Measurements from ENCODE around the gene UBR4.

The UBR4 gene

DNA sequence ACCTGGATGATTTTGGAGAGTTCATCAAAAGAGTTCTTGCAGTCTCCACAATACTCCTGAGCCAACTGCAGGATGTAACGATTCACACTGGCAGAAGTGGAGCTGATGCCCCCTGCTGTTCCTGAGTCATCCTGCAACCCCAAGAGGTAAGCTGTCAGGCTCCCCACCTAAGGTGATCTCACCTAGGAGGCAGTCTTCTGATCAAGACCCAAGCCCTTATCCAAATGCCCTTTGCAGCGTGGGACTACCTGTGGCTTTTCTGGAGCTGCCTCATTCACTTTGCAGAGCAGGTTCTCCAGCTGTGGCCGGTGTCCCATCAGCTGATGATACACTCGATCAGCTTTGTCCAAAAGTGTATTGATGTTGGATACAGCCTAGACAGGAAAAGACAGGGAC, 96.4 kb downstream of the UBR4 start:
- in situ Hi-C loops (cut with HindIII; ENCODE audit: low sequenced_read_pairs): no loop called here
- no peak overlapping the region for H3K4me3 ChIP-seq (ENCODE audit: low read depth, low read length)
- TF ChIP-seq, protein P1, sequence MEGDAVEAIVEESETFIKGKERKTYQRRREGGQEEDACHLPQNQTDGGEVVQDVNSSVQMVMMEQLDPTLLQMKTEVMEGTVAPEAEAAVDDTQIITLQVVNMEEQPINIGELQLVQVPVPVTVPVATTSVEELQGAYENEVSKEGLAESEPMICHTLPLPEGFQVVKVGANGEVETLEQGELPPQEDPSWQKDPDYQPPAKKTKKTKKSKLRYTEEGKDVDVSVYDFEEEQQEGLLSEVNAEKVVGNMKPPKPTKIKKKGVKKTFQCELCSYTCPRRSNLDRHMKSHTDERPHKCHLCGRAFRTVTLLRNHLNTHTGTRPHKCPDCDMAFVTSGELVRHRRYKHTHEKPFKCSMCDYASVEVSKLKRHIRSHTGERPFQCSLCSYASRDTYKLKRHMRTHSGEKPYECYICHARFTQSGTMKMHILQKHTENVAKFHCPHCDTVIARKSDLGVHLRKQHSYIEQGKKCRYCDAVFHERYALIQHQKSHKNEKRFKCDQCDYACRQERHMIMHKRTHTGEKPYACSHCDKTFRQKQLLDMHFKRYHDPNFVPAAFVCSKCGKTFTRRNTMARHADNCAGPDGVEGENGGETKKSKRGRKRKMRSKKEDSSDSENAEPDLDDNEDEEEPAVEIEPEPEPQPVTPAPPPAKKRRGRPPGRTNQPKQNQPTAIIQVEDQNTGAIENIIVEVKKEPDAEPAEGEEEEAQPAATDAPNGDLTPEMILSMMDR (IDR thresholded peaks at IDR 0.05; ENCODE audit: low read depth, low read length, missing control alignments): peak; percentile 33
- no peak for DNase-seq (ENCODE audit: low read depth)

- DNase-seq (ENCODE audit: low read depth): no peak
- H3K4me3 ChIP-seq (ENCODE audit: low read depth, low read length): no peak overlapping the region
- in situ Hi-C loops (cut with HindIII; ENCODE audit: low sequenced_read_pairs): no loop called here
- TF ChIP-seq, protein P1 (IDR thresholded peaks at IDR 0.05; ENCODE audit: low read depth, low read length, missing control alignments): no peak
Measured at GRCh38 chr1:19112891-19113696, 97.0 kb downstream of the UBR4 start.

GRCh38 chr1:19110257-19110927, 99.7 kb downstream of the UBR4 start:
- in situ Hi-C loops (cut with HindIII; ENCODE audit: low sequenced_read_pairs): no loop called here
- H3K4me3 ChIP-seq (ENCODE audit: low read depth, low read length): no peak overlapping the region
- no peak for DNase-seq (ENCODE audit: low read depth)
- TF ChIP-seq, protein P1 (IDR thresholded peaks at IDR 0.05; ENCODE audit: low read depth, low read length, missing control alignments): no peak

DNA sequence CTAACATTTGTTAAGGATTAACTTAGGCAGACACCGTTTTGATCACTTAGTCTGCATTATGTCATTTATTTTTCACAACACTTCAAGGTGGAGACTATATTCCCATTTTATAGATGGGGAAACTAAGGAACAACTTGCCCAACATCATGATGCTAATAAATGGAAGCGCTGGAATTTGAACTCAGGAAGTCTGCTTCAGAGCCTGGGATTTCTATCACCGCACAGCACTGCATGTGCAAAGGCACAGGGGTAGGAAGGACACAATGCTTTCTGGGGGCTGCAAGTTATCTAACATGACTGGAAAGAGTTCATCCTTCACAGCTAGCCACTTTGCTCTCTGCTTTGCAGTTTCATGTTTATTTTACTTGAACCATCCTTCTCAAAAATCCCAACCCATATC, 100.5 kb downstream of the UBR4 start:
- in situ Hi-C loops (cut with HindIII; ENCODE audit: low sequenced_read_pairs): no loop called here
- TF ChIP-seq, protein P1 (IDR thresholded peaks at IDR 0.05; ENCODE audit: low read depth, low read length, missing control alignments): no peak
- no peak for DNase-seq (ENCODE audit: low read depth)

DNA sequence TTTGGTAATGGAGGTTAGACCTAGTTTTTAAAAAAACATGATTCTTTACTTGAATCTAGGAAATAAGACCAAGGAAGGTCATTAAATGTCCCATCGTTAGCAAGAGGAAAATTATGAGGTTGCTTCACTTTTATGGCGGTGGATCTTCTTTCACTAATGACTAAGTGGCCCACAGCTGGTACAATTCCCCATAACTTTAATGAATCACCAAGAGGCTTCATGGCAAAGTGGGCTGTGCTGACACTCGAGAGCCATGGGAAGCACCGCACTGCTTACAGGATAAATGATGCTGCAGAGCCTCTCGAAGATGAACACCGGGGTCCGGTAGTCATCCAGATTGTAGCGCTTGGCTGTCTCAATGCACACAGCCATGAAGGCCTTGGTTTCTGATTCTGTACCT, 108.8 kb downstream of the UBR4 start:
- TF ChIP-seq, protein P1 (IDR thresholded peaks at IDR 0.05; ENCODE audit: low read depth, low read length, missing control alignments): no peak
- in situ Hi-C loops (cut with HindIII; ENCODE audit: low sequenced_read_pairs): no loop called here
- no peak for DNase-seq (ENCODE audit: low read depth)
- H3K4me3 ChIP-seq (ENCODE audit: low read depth, low read length): no peak overlapping the region

More for the DNA sequence above, 100.5 kb downstream of the UBR4 start:
- no peak overlapping the region for H3K4me3 ChIP-seq (ENCODE audit: low read depth, low read length)

DNA sequence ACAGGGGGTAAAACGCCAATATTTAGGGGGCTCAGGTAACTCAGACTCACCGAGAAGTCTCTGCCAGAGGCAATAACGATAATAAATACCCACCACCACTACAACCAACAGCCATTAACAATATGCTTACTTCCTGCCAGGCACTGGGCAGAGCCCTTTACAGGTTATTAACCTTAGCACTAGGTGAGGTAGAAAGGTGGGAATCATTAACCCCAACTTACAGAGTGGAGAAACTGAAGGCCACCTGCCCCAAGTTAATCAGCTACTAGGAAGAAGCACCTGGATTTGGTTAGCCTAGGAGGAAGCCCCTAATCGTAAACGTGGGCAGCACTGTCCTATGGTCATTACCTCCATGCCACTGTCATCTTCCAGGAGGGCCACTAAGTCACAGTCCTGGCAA, 110.0 kb downstream of the UBR4 start:
- no peak for DNase-seq (ENCODE audit: low read depth)
- TF ChIP-seq, protein P1 (IDR thresholded peaks at IDR 0.05; ENCODE audit: low read depth, low read length, missing control alignments): no peak
- in situ Hi-C loops (cut with HindIII; ENCODE audit: low sequenced_read_pairs): no loop called here
- no peak overlapping the region for H3K4me3 ChIP-seq (ENCODE audit: low read depth, low read length)
